Measurements from ENCODE around the gene BEGAIN. TPM values are rescaled to one million over a fixed set of nuclear protein-coding genes. Genes with fewer than 3 reads are reported as not detected.

Gene BEGAIN
- total and polyA plus RNA-seq, 2 of the 8 experiments (the other 6 are each of a cell fraction or from before 2014, with no cell fraction given) = 2.9 to 3.0 TPM

DNA sequence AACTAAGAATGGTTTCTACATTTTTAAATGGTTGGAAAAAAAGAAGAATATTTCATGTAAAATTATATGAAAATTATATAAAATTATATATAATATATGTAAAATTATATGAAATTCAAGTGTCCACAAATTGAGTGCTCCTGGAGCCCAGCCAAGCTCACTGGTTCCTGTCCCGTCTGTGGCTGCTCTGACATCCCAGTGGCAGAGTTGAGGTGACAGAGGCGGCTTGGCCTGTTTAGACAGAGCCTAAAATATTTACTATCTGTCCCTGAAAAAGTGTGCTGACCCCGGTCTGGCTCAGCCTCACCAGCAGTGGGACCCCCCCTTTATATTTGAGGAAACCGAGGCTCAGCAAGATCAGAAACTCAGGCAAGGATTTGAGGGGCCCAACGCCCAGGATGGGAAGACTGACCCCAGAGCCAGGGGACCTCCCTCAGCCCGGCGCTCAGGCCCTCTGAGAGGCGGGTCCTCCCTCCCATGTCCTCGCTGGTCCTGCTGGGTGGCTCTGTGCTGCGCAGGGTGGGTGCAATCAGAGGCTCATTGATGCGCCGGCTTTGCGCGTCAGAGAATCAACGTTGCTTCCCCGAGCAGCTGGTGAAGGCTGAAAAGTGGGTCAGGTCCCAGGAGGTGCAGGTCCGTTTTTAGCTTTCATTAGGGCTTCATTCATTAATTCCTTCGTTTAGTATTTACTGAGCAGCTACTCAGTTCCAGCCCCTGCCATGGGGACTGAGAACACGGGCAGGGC lies 21.5 kb upstream of the BEGAIN start (continued):
- no peak for TF ChIP-seq BRCA1 (IDR thresholded peaks at IDR 0.05; ENCODE audit: low read depth, low read length)

Measured in H1 (cell line).